SK-N-MC (cell line): ENCODE data around the gene AFTPH.

ENCODE experiments used
- DNase-seq: peaks from one replicate; pipeline ENCODE4 v3.0.0-alpha.2; 2011; ENCODE audit warnings: low read depth, low spot score
- H3K27ac ChIP-seq: fragments of 200-600 bp; sonication (generic); 2 replicates; pipeline ENCODE4 v1.5.1; 2016; ENCODE audit warnings: mixed run types
- H3K36me3 ChIP-seq: fragments of 200-600 bp; sonication (generic); 2 replicates; pipeline ENCODE4 v1.6.1; 2017; ENCODE audit warnings: antibody characterized with exemption, low read length, mixed read lengths; ENCODE audit not compliant: insufficient read depth
- H3K4me3 ChIP-seq: fragments of 200-600 bp; sonication (generic); 2 replicates; pipeline ENCODE4 v1.5.1; 2016
- H3K9ac ChIP-seq: fragments of 200-600 bp; sonication (generic); 2 replicates; pipeline ENCODE4 v1.8.0; 2017; ENCODE audit warnings: mixed run types, mixed read lengths; ENCODE audit not compliant: insufficient read length
- H3K9me3 ChIP-seq: fragments of 200-600 bp; sonication (generic); 2 replicates; pipeline ENCODE4 v1.6.1; 2017; ENCODE audit warnings: low read depth, mild to moderate bottlenecking, antibody characterized with exemption, low read length, moderate library complexity, mixed read lengths
- EZH2 ChIP-seq: fragments of 200-600 bp; sonication (generic); IDR thresholded peaks from one replicate; pipeline ENCODE4 v1.6.1; 2017; ENCODE audit warnings: antibody characterized with exemption
- FOXP2 ChIP-seq: optimal IDR thresholded peaks from 2 replicates; pipeline ENCODE3; 2011; ENCODE audit warnings: mild to moderate bottlenecking, moderate library complexity; ENCODE audit not compliant: insufficient read depth; ENCODE audit errors: extremely low read length, control extremely low read depth
- POLR2AphosphoS5 ChIP-seq: IDR thresholded peaks from 2 replicates; pipeline ENCODE4 v1.6.1; 2012; ENCODE audit warnings: mild to moderate bottlenecking, low read depth, low read length, borderline replicate concordance

AFTPH gene

DNA sequence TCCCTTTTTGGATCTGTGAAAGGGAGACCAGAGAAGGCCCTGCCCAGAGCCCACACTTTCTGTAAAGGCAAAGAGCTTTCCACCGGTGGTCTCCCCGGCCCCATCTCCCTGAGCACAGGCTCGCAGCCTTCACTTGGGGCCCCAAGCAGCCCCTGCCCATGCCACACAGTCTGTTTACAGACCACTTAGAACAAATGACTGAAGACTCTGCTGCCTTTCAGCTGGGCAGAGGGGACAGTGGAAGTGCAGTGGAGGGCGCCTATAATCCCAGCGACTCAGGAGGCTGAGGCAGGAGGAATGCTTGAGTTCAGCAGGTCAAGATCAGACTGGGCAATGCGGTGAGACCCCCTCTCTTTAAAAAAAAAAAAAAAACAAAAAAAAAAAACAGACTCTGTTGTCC, 100.7 kb downstream of the AFTPH start:
- DNase-seq = no peak
- H3K9me3 ChIP-seq = no peaks in the 10 kb centered on the region
- no peak overlapping the region for H3K27ac ChIP-seq
- H3K9ac ChIP-seq = no peak overlapping the region
- no peak overlapping the region for H3K4me3 ChIP-seq
- no peak for TF ChIP-seq EZH2
- TF ChIP-seq FOXP2 = no peak
- no peak for TF ChIP-seq POLR2AphosphoS5
- H3K36me3 ChIP-seq = no peaks in the 10 kb centered on the region

DNA sequence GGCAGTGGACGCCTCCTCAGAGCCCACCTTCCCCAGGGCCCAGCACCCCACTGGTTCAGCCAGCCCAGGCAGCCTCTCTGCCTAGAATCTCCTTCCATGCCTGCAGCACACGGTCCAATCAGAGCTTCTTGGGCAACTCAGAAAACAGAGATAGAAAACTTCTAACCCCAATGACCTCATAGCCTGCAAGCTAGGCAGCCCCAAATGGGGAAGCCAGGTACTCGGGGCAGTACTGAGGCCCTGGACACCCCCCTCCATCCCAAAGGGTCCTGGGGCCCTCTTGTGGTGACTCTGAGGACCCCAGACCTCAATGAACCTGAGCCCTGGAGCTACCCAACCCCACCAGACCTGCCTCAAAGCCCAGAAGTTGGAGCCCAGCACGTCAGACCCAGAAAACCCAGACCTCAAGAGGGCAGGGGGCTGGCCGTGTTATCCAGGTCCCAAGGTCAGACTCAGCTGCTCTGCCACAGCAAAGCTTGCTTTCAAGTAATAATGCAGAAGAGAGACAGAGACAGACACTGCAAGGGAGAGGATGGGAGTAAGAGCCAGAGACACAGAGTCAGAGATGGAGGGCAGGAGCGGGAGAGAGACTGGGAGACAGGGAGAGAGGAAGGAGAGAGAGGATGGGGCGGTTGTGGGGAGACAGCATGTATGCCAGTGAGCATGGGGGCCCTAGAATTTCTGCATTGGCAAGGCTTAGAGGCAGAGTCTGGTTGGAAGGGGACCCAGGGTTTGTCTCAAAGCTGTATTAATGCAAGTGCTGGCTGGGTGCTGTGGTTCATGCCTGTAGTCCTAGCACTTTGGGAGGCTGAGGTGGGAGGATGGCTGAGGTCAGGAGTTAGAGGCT, 101.4 kb downstream of the AFTPH start:
- no peaks in the 10 kb centered on the region for H3K9me3 ChIP-seq

DNA sequence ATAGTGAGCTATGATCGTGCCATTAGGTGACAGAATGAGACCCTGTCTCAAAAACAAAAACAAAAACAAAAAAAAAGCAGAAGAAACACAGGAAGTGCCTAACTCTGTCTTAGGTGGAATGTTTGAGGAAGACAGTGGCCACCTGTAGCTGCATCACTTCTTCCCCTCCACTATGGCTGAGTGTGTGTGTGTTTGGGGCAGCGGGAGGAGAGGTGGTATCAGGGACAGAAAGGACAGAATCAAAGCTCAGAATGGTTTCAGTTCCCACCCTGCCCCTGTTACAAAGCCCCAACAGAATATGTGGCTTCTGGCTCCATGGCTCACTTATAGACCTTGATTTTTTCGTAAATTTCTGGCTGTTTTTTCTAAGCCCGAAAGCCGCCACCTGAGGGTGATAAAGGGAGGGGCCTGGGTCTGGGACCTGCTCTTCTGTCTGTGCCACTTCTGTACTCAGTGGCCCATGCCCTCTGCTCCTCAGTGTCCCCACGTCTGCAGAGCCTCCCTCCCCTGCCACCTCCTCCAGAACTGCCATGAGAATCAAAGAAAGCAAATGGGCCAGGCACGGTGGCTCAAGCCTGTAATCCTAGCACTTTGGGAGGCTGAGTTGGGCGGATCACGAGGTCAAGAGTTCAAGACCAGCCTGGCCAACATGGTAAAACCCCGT, 102.2 kb downstream of the AFTPH start:
- Histone ChIP-seq H3K27ac (no peak overlapping the region), H3K9ac (no peak overlapping the region), H3K9me3 (no peaks in the 10 kb centered on the region), H3K4me3 (no peak overlapping the region), H3K36me3 (no peaks in the 10 kb centered on the region; the same call in 1 of the 2 replicates)
- no peak for DNase-seq
- no peak for TF ChIP-seq POLR2AphosphoS5
- TF ChIP-seq FOXP2 = no peak
- no peak for TF ChIP-seq EZH2

More for the DNA sequence above, 101.4 kb downstream of the AFTPH start:
- H3K4me3 ChIP-seq = no peak overlapping the region
- no peak for TF ChIP-seq FOXP2
- no peak for TF ChIP-seq POLR2AphosphoS5
- TF ChIP-seq EZH2 = no peak
- no peak for DNase-seq
- no peak overlapping the region for H3K27ac ChIP-seq
- H3K36me3 ChIP-seq = no peaks in the 10 kb centered on the region
- no peak overlapping the region for H3K9ac ChIP-seq

DNA sequence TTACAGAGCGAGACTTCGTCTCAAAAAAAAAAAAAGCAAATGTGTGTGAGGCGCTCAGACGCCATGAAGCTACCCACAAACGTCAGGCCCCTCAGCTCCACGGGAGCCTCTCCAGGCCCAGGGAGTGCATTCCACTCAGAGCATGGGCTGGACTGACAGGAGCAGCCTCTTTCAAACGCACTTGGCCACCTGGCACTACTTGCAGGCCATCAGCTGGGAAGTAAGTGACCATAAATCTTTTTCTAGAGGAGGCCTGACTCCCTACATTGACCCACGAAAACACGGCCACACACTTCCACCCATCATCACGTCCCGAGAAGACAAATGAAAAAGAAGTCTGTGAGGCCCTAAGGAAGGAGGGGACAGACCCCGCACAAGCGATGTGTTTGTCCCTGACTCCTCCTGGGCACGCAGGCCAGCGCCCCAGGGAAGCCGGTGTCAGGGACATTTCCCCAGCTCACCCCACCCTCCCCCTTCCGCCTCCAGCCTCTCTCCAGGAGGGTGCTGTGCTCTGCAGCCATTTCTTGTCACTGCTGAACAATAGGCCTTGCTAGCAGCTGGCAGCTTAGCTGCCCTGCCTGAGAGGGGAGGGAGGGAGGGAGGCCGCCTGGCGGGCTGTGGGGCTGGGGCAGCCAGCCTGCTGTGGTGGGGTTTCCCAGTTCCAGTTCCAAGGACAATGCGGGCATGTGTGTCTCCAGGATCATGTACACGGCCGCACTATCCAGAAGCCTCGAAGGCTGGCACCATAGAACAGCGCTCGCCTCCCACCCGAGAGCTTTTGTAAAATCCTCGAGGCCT, 103.0 kb downstream of the AFTPH start:
- no peaks in the 10 kb centered on the region for H3K9me3 ChIP-seq
- no peak overlapping the region for H3K4me3 ChIP-seq
- no peak overlapping the region for H3K9ac ChIP-seq
- H3K36me3 ChIP-seq = no peaks in the 10 kb centered on the region; the same call in 1 of the 2 replicates
- no peak for TF ChIP-seq POLR2AphosphoS5
- TF ChIP-seq EZH2 = no peak
- TF ChIP-seq FOXP2 = no peak
- DNase-seq = no peak
- H3K27ac ChIP-seq = no peak overlapping the region

DNA sequence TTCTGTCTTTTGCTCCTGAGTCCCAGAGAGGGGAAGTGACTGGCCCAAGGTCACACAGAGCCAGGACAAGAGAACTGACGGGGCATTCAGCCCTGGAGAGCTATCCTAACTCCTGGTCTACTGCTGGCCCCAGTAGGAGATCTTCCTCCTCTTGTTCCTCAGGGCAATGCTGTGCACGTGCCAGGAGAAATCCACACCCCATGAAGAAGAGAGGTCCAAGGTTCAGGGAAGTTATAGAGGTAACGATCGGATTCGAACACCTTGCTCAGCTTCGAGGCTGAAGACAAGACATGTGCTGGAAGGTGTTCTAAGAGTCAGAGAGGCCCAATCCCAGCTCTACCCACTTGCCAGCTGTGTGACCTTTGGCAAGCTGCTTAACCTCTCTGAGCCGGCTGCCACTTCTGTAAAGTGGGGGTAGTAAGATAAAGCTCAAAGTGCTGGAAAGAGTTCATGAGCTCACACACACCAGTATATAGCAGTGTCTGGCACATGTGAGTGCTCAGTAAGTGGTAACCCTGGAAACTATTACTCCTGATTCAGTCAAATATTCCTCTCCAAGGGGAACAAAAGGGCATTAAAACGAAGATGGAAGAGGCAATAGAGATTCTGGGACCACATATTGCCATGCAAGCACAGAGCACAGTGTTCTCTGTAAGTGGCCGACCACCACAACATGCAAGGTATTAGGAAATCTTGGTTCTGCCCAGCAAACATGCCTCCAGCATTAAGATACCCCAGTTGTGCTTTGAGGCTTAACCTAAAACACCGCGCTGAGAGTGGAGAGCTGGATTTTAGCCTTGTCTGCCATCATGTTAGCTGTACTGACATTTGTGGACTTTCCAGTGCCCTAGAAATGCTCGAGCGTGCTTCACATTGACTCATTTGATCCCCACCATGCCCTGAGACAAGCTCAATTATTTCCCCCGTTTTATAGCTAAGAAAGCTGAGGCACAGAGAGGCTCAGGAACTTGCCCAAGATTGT, 104.0 kb downstream of the AFTPH start:
- Histone ChIP-seq H3K27ac (no peak overlapping the region), H3K9me3 (no peaks in the 10 kb centered on the region), H3K4me3 (no peak overlapping the region), H3K36me3 (no peaks in the 10 kb centered on the region; the same call in 1 of the 2 replicates), H3K9ac (no peak overlapping the region)
- no peak for DNase-seq
- no peak for TF ChIP-seq EZH2
- no peak for TF ChIP-seq FOXP2
- no peak for TF ChIP-seq POLR2AphosphoS5

DNA sequence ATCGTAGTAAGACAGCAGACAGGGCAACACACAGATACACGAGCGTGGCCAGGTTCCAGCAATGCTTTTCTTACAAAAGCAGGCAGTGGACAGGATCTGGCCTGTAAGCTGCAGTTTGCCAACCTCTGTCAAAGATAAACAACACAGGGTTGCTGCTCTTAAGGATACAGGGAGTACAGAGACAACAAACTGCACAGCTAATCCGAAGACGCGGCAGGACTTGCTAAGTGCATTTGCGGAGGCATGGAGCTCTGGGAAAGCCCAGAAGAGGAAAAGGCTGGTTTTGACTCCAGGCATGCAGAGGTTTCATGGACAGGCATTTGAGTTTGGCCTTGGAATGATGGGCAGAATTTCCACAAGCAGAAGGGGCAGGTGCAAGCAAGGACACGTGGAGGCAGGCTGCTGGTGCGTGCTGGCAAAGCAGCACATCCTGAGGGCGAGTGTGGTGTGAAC, 105.2 kb downstream of the AFTPH start:
- H3K4me3 ChIP-seq = no peak overlapping the region
- H3K9me3 ChIP-seq = no peaks in the 10 kb centered on the region
- no peak overlapping the region for H3K27ac ChIP-seq
- TF ChIP-seq FOXP2 (no peak), EZH2 (no peak), POLR2AphosphoS5 (no peak)
- H3K36me3 ChIP-seq = peaks cover 2% of the 10 kb centered on the region
- DNase-seq = no peak
- H3K9ac ChIP-seq = no peak overlapping the region

DNA sequence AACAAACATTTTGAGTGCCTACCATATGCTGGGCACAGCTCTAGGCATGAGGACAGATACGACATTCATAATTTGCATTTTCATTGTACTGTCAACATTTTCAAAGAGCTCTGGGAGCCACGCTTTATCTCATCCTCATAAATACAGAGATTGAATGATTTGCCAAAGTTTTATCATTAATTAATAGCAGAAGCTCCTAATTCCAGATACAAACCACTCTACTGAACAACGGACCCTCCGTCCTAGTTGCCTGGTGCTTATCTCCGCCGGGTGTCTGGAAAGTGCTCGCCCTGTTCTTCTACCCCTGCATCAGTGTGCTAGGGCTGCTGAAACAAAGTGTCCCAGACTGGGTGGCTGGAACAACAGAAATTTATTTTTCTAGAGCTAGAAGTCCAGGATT, 105.7 kb downstream of the AFTPH start:
- H3K36me3 ChIP-seq = peaks cover 3% of the 10 kb centered on the region
- no peak overlapping the region for H3K27ac ChIP-seq
- H3K9ac ChIP-seq = no peak overlapping the region
- DNase-seq = no peak
- TF ChIP-seq EZH2 = no peak
- no peak for TF ChIP-seq FOXP2
- TF ChIP-seq POLR2AphosphoS5 = no peak
- H3K4me3 ChIP-seq = no peak overlapping the region
- no peaks in the 10 kb centered on the region for H3K9me3 ChIP-seq
